DMS 273 (cell line): ENCODE data around the gene USP37.

ENCODE experiments used
- DNase-seq: peaks from one replicate; lab custom pipeline; 2025; ENCODE audit not compliant: unreplicated experiment; lab: John Stamatoyannopoulos, UW

USP37 gene

DNA sequence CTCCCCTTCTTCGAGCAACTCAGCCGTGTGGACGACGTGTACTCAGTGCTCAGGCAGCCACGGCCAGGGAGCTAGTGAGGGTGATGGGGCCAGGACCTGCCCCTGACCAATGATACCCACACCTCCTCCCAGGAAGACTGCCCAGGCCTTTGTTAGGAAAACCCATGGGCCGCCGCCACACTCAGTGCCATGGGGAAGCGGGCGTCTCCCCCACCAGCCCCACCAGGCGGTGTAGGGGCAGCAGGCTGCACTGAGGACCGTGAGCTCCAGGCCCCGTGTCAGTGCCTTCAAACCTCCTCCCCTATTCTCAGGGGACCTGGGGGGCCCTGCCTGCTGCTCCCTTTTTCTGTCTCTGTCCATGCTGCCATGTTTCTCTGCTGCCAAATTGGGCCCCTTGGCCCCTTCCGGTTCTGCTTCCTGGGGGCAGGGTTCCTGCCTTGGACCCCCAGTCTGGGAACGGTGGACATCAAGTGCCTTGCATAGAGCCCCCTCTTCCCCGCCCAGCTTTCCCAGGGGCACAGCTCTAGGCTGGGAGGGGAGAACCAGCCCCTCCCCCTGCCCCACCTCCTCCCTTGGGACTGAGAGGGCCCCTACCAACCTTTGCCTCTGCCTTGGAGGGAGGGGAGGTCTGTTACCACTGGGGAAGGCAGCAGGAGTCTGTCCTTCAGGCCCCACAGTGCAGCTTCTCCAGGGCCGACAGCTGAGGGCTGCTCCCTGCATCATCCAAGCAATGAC lies 163.6 kb downstream of the USP37 start:
- no peak for DNase-seq

DNA sequence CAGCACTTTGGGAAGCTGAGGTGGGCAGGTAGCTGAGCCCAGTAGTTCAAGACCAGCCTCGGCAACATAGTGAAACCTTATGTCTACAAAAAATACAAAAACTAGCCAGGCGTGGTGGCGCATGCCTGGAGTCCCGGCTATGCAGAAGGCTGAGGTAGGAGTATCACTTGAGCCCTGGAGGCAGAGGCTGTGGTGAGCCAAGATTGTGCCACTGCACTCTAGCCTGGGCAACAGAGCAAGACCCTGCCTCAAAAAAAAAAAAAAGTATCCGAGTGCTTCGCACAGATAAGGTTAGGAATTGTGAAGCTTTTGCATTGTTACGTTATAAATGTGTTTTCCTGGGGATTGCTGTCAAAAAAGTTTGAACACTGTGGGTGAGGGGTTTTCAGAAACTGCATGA lies 164.3 kb downstream of the USP37 start:
- DNase-seq: no peak

DNA sequence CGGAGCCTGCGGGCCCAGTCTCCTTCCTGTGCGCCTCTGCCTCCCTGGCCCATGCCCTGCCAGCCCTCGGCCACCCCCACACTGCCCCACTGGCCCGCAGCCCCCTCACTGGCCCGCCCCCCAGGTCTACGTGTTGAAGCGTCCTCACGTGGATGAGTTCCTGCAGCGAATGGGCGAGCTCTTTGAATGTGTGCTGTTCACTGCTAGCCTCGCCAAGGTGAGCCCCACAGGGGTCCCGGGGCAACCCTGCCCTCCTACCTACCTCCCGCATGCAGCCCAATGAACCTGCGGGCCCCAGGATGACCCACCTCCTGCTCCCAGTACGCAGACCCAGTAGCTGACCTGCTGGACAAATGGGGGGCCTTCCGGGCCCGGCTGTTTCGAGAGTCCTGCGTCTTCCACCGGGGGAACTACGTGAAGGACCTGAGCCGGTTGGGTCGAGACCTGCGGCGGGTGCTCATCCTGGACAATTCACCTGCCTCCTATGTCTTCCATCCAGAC lies 165.2 kb downstream of the USP37 start:
- no peak for DNase-seq

DNA sequence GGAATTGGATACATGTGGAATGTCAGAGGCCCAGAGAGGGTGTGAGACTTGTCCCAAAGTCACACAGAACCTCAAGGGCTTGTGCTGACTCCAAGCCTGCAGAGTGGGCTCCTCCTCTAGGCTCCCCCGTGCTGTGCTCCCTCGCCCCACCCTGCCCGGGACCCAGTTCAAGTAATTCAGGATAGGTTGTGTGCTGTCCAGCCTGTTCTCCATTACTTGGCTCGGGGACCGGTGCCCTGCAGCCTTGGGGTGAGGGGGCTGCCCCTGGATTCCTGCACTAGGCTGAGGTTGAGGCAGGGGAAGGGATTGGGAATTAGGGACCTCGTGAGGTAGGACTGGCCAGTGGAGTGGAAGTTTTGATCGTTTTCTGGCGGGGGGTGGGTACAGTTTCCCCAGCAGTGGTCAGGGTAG lies 165.7 kb downstream of the USP37 start:
- DNase-seq: no peak

DNA sequence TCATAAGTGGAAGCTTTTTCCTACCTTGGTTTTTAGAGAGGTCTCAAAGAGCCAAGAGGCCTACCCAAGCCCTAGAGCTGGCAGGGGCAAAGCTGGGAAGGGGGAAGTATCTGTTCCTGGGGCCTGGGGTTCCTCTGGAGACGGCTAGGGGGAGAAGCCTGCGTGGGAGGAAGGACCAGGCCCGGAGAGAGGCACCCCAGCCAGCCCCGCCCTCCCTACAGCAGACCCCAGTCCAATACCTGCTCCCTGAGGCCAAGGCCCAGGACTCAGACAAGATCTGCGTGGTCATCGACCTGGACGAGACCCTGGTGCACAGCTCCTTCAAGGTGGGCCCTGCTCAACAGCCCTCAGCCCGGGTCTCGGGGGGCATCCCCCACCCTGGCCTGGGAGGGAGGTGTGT lies 166.3 kb downstream of the USP37 start:
- no peak for DNase-seq

DNA sequence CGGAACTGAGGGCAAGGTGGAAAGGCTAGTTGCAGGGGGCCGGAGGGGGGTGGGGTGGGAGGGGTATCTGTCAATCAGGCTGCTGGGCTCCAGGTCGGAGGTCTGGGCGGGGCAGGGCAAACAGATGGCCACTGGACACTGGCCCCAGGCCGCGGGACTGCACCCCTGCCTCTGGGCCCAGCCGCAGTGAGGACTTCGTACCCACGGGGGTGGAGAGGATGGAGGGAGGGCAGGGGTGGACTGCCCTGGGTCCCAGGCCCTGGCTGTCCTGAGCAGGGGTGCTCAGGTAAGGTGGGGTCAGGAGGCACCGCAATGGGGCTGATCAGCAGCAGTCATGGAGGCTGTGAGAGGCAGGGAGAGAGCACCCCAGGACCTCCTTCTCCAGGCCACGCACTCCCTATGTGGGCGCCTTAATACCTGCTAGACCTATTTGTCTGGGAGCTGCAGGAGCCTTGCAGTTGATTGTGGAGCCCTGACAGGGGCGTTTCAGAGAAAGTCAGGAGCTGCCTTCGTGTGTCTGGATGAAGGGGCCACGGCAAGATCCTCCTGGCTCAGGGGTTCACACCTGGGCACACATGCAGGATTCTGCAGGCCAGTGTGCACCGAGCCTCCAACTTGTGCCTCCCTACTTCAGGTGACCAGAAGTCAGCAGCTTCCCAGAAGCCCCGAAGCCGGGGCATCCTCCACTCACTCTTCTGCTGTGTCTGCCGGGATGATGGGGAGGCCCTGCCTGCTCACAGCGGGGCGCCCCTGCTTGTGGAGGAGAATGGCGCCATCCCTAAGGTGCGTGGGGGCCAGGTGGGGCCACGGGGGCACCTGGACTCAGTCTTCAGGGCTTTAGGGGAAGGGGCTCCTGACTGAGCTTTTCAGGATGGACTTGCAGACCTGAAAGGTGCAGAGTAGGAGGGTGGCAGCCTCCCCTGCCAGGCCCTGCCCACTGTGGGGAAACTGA lies 166.9 kb downstream of the USP37 start:
- no peak for DNase-seq
